ENCODE measurements around the gene S100A9. TPM values are rescaled to one million over a fixed set of nuclear protein-coding genes. Genes with fewer than 3 reads are reported as not detected.

Gene S100A9
- total and polyA plus RNA-seq, 2 of the 4 experiments (the other 2 are of a cell fraction), result not detected

Small RNA genes within 50 kb of the gene (microRNA-seq; reads per million reads assigned to microRNA genes)
- gene RNU6-160P (ENCODE audit: insufficient read depth, insufficient read length), result not detected
- gene S100A15A (ENCODE audit: insufficient read depth, insufficient read length), result not detected

Small RNA genes within 50 kb of the gene (small RNA-seq; reads per million reads assigned to genes)
- gene RNU6-160P (0 to 0.15 (median 0) reads per million in 5 experiments), gene S100A15A (0 reads per million in 5 experiments)

Other genes with a start within 250 kb of the S100A9 start
- not detected in 2 replicates for gene SPRR2F, start 244.3 kb upstream of the S100A9 start, total RNA-seq (2012; rRNA removed)
- not detected in 2 replicates for gene SPRR2F, start 244.3 kb upstream of the S100A9 start, polyA plus RNA-seq (2012; rRNA removed)
- gene SPRR2G, start 207.0 kb upstream of the S100A9 start, total RNA-seq (2012; rRNA removed), result not detected in 2 replicates
- gene SPRR2G, start 207.0 kb upstream of the S100A9 start, polyA plus RNA-seq (2012; rRNA removed), result not detected in 2 replicates
- not detected in 2 replicates for gene LELP1, start 154.4 kb upstream of the S100A9 start, total RNA-seq (2012; rRNA removed)
- gene LELP1, start 154.4 kb upstream of the S100A9 start, polyA plus RNA-seq (2012; rRNA removed), result not detected in 2 replicates
- not detected in 2 replicates for gene PRR9, start 140.3 kb upstream of the S100A9 start, total RNA-seq (2012; rRNA removed)
- not detected in 2 replicates for gene PRR9, start 140.3 kb upstream of the S100A9 start, polyA plus RNA-seq (2012; rRNA removed)
- not detected in 2 replicates for gene LORICRIN, start 98.2 kb upstream of the S100A9 start, total RNA-seq (2012; rRNA removed)
- not detected in 2 replicates for gene LORICRIN, start 98.2 kb upstream of the S100A9 start, polyA plus RNA-seq (2012; rRNA removed)
- gene PGLYRP3, start 44.9 kb upstream of the S100A9 start, total RNA-seq (2012; rRNA removed), result not detected in 2 replicates
- gene PGLYRP3, start 44.9 kb upstream of the S100A9 start, polyA plus RNA-seq (2012; rRNA removed), result not detected in 2 replicates
- gene PGLYRP4, start 9.0 kb upstream of the S100A9 start, total RNA-seq (2012; rRNA removed), result not detected in 2 replicates
- not detected in 2 replicates for gene PGLYRP4, start 9.0 kb upstream of the S100A9 start, polyA plus RNA-seq (2012; rRNA removed)
- gene S100A12, start 17.8 kb downstream of the S100A9 start, total RNA-seq (2012; rRNA removed), result not detected in 2 replicates
- gene S100A12, start 17.8 kb downstream of the S100A9 start, polyA plus RNA-seq (2012; rRNA removed), result not detected in 2 replicates
- gene S100A8, start 33.2 kb downstream of the S100A9 start, total RNA-seq (2012; rRNA removed), result not detected in 2 replicates
- not detected in 2 replicates for gene S100A8, start 33.2 kb downstream of the S100A9 start, polyA plus RNA-seq (2012; rRNA removed)
- not detected in 2 replicates for gene S100A7A, start 58.7 kb downstream of the S100A9 start, total RNA-seq (2012; rRNA removed)
- not detected in 2 replicates for gene S100A7A, start 58.7 kb downstream of the S100A9 start, polyA plus RNA-seq (2012; rRNA removed)
- not detected in 2 replicates for gene S100A7, start 102.8 kb downstream of the S100A9 start, total RNA-seq (2012; rRNA removed)
- not detected in 2 replicates for gene S100A7, start 102.8 kb downstream of the S100A9 start, polyA plus RNA-seq (2012; rRNA removed)
- 373 and 555 TPM in 2 replicates for gene S100A6, start 178.1 kb downstream of the S100A9 start, total RNA-seq (2012; rRNA removed)
- gene S100A6, start 178.1 kb downstream of the S100A9 start, polyA plus RNA-seq (2012; rRNA removed), result 1,755 and 2,394 TPM in 2 replicates
- gene S100A5, start 183.1 kb downstream of the S100A9 start, total RNA-seq (2012; rRNA removed), result 0.56 TPM in 1 of 2 replicates, not detected in the other
- 0.27 and 0.55 TPM in 2 replicates for gene S100A5, start 183.1 kb downstream of the S100A9 start, polyA plus RNA-seq (2012; rRNA removed)
- 5.6 and 7.5 TPM in 2 replicates for gene S100A4, start 188.0 kb downstream of the S100A9 start, total RNA-seq (2012; rRNA removed)
- gene S100A4, start 188.0 kb downstream of the S100A9 start, polyA plus RNA-seq (2012; rRNA removed), result 15.0 and 16.6 TPM in 2 replicates
- 1.4 and 2.9 TPM in 2 replicates for gene S100A3, start 191.4 kb downstream of the S100A9 start, total RNA-seq (2012; rRNA removed)
- 4.5 and 6.2 TPM in 2 replicates for gene S100A3, start 191.4 kb downstream of the S100A9 start, polyA plus RNA-seq (2012; rRNA removed)
- 3.6 and 4.4 TPM in 2 replicates for gene S100A2, start 208.0 kb downstream of the S100A9 start, total RNA-seq (2012; rRNA removed)
- 7.9 and 9.5 TPM in 2 replicates for gene S100A2, start 208.0 kb downstream of the S100A9 start, polyA plus RNA-seq (2012; rRNA removed)